HepG2 (cell line): Measurements from ENCODE around the gene NCBP3.

Experiments used
- HINFP ChIP-seq: sonication (generic); formaldehyde crosslinking; IDR thresholded peaks from 2 replicates; pipeline ENCODE4 v1.4.0; 2020; ENCODE audit warnings: low read depth, mild to moderate bottlenecking, missing genetic modification reagents
- HOXD1 ChIP-seq: sonication (generic); formaldehyde crosslinking; IDR thresholded peaks from 2 replicates; pipeline ENCODE4 v1.5.0; 2020; ENCODE audit warnings: missing genetic modification reagents
- MXI1 ChIP-seq: IDR thresholded peaks from 3 replicates; pipeline ENCODE4 v1.6.1; 2012; ENCODE audit warnings: low read depth, low read length, inconsistent platforms, borderline replicate concordance
- NFYB ChIP-seq: sonication (generic); formaldehyde crosslinking; IDR thresholded peaks from 2 replicates; pipeline ENCODE4 v1.4.0; 2020; ENCODE audit warnings: missing genetic modification reagents
- ZFX ChIP-seq: sonication (generic); formaldehyde crosslinking; IDR thresholded peaks from 2 replicates; pipeline ENCODE4 v1.4.0; 2020; ENCODE audit warnings: mild to moderate bottlenecking, low read depth, missing genetic modification reagents, moderate library complexity
- ZNF138 ChIP-seq: sonication (generic); formaldehyde crosslinking; IDR thresholded peaks from 2 replicates; pipeline ENCODE4 v1.5.0; 2020; ENCODE audit warnings: mild to moderate bottlenecking, low read depth, missing genetic modification reagents
- ZNF614 ChIP-seq: IDR thresholded peaks from 2 replicates; pipeline ENCODE4 v1.6.1; 2018; ENCODE audit warnings: missing biosample characterization, missing genetic modification reagents, inconsistent platforms, borderline replicate concordance

GRCh38 chr17:3826191-3826590 is 19.9 kb downstream of the NCBP3 start:
- no peak for TF ChIP-seq ZNF138
- TF ChIP-seq HINFP (CRISPR knock-in tag) = no peak
- no peak for TF ChIP-seq HOXD1 (CRISPR knock-in tag)
- TF ChIP-seq MXI1 = no peak
- no peak for TF ChIP-seq NFYB
- no peak for TF ChIP-seq ZFX (CRISPR knock-in tag)
- no peak for TF ChIP-seq ZNF614 (CRISPR knock-in tag)
